MCF 10A (cell line): ENCODE results near the gene C1QTNF12. TPM values are rescaled to one million over a fixed set of nuclear protein-coding genes. Genes with fewer than 3 reads are reported as not detected.

Experiments used
- BruUV-seq: library from RNA; stranded (reverse); fragments of 400-500 nt; replicated peaks from 2 replicates; lab custom pipeline; 2021; lab: Mats Ljungman, UMichigan
- CTCF ChIA-PET: fragments of 300-600 bp; sonication (Branson Sonifier 250); formaldehyde crosslinking; extraction: SDS; loops from one replicate; lab custom pipeline; 2021; ENCODE audit warnings: antibody characterized with exemption, inconsistent platforms; lab: Yijun Ruan, JAX
- POLR2A ChIA-PET: fragments of 300-600, 350-650 bp; sonication (Branson Sonifier 250); formaldehyde crosslinking; extraction: SDS; loops from one replicate; lab custom pipeline; 2020; ENCODE audit warnings: antibody characterized with exemption, inconsistent platforms; lab: Yijun Ruan, JAX
- DNase-seq: peaks from one replicate; pipeline ENCODE4 v3.0.0-alpha.2; 2018; ENCODE audit not compliant: unreplicated experiment
- H3K27ac Mint-ChIP-seq: one replicate; pipeline ENCODE4 v1.8.0; 2022; ENCODE audit warnings: mild to moderate bottlenecking, low read depth, mixed read lengths; ENCODE audit not compliant: unreplicated experiment
- H3K27me3 Mint-ChIP-seq: one replicate; pipeline ENCODE4 v1.8.0; 2022; ENCODE audit warnings: mixed read lengths; ENCODE audit not compliant: insufficient read depth, unreplicated experiment
- H3K36me3 Mint-ChIP-seq: one replicate; pipeline ENCODE4 v1.8.0; 2022; ENCODE audit warnings: mild to moderate bottlenecking, moderate library complexity, mixed read lengths; ENCODE audit not compliant: insufficient read depth, unreplicated experiment
- H3K4me1 Mint-ChIP-seq: one replicate; pipeline ENCODE4 v1.8.0; 2022; ENCODE audit warnings: mixed read lengths; ENCODE audit not compliant: insufficient read depth, unreplicated experiment
- H3K4me3 Mint-ChIP-seq: one replicate; pipeline ENCODE4 v1.8.0; 2022; ENCODE audit warnings: mild to moderate bottlenecking, moderate library complexity, mixed read lengths; ENCODE audit not compliant: unreplicated experiment
- H3K9me3 Mint-ChIP-seq: one replicate; pipeline ENCODE4 v1.8.0; 2022; ENCODE audit warnings: mixed read lengths; ENCODE audit not compliant: unreplicated experiment
- CTCF ChIP-seq: fragments of 200-600 bp; IDR thresholded peaks from one replicate; pipeline ENCODE4 v1.8.0; 2022; ENCODE audit warnings: antibody characterized with exemption, mild to moderate bottlenecking; ENCODE audit not compliant: unreplicated experiment
- intact Hi-C: fragments of 100-400 bp; cut with micrococcal nuclease; formaldehyde crosslinking; loops from 2 replicates; pipeline ENCODE4 v1.14.1; 2022
- total RNA-seq: library from RNA; stranded (reverse); gene quantifications from 2 replicates; pipeline ENCODE4 v1.2.3, GENCODE V29; 2022

C1QTNF12 gene
- total RNA-seq, 1 experiment from 2014 or later: 1.5 TPM

GRCh38 chr1:1281533-1282321 is 35.2 kb upstream of the C1QTNF12 start:
- no peak for TF ChIP-seq CTCF
- peaks cover 6% of the 10 kb centered on the region for H3K4me1 Mint-ChIP-seq
- no peaks in the 10 kb centered on the region for H3K9me3 Mint-ChIP-seq
- ChIA-PET CTCF (interaction anchor here (0.6 to 1.4 kb wide), 6 partner anchors 9 to 160 kb away, joined by 3 to 7 read pairs (median 3); no protein-coding TSS in a partner anchor), POLR2A (interaction anchor here (0.8 to 1.7 kb wide), 5 partner anchors 8 to 260 kb away, joined by 3 to 8 read pairs (median 4); partner anchors contain the start of genes B3GALT6, SDF4 and UBE2J2)
- H3K36me3 Mint-ChIP-seq: no peaks in the 10 kb centered on the region
- peak overlapping the region; percentile 63 for H3K27ac Mint-ChIP-seq
- no TSS peak for BruUV-seq
- no peak overlapping the region for H3K4me3 Mint-ChIP-seq
- intact Hi-C loops: no loop called here
- DNase-seq: peak; percentile 70
- no peaks in the 10 kb centered on the region for H3K27me3 Mint-ChIP-seq

GRCh38 chr1:1280782-1281481 is 34.4 kb upstream of the C1QTNF12 start:
- no peaks in the 10 kb centered on the region for H3K36me3 Mint-ChIP-seq
- intact Hi-C loops: no loop called here
- no peak overlapping the region for H3K4me3 Mint-ChIP-seq
- POLR2A ChIA-PET: interaction anchor here (0.6 to 1.7 kb wide), 4 partner anchors 7 to 85 kb away, joined by 3 to 8 read pairs (median 6); partner anchors contain the start of genes B3GALT6 and UBE2J2
- DNase-seq: no peak
- no peak overlapping the region for H3K27ac Mint-ChIP-seq
- no peak for TF ChIP-seq CTCF
- no peaks in the 10 kb centered on the region for H3K9me3 Mint-ChIP-seq
- H3K4me1 Mint-ChIP-seq: peaks cover 6% of the 10 kb centered on the region
- no TSS peak for BruUV-seq
- no peaks in the 10 kb centered on the region for H3K27me3 Mint-ChIP-seq
- CTCF ChIA-PET: interaction anchor here (0.6 to 1.0 kb wide), 4 partner anchors 10 to 159 kb away, joined by 3 read pairs; no protein-coding TSS in a partner anchor

- no peak for DNase-seq
- CTCF ChIA-PET: interaction anchor here (0.5 to 1.5 kb wide), 5 partner anchors 11 to 152 kb away, joined by 3 to 8 read pairs (median 3); no protein-coding TSS in a partner anchor
- intact Hi-C loops: no loop called here
- Mint-ChIP-seq H3K9me3 (no peaks in the 10 kb centered on the region), H3K27ac (no peak overlapping the region), H3K4me1 (peaks cover 6% of the 10 kb centered on the region), H3K27me3 (no peaks in the 10 kb centered on the region), H3K4me3 (no peak overlapping the region), H3K36me3 (no peaks in the 10 kb centered on the region)
- BruUV-seq: no TSS peak
- TF ChIP-seq CTCF: no peak
- POLR2A ChIA-PET: no interaction called here
These were observed 32.5 kb upstream of the C1QTNF12 start for GRCh38 chr1:1279028-1279427.

- Mint-ChIP-seq H3K27ac (no peak overlapping the region), H3K36me3 (no peaks in the 10 kb centered on the region), H3K9me3 (no peaks in the 10 kb centered on the region), H3K4me1 (peaks cover 6% of the 10 kb centered on the region), H3K27me3 (no peaks in the 10 kb centered on the region), H3K4me3 (no peak overlapping the region)
- no peak for TF ChIP-seq CTCF
- POLR2A ChIA-PET: no interaction called here
- CTCF ChIA-PET: interaction anchor here (0.5 to 1.5 kb wide), 3 partner anchors 13 to 25 kb away, joined by 3 to 8 read pairs (median 3); no protein-coding TSS in a partner anchor
- intact Hi-C loops: no loop called here
- no peak for DNase-seq
- no TSS peak for BruUV-seq
These were observed 32.1 kb upstream of the C1QTNF12 start for GRCh38 chr1:1278620-1279019.
